Measurements from ENCODE around the gene RHBDD1. TPM values are rescaled to one million over a fixed set of nuclear protein-coding genes. Genes with fewer than 3 reads are reported as not detected.

The RHBDD1 gene
- total RNA-seq, 2 donors from 2014 or later: 35.2 to 46.2 TPM

DNA sequence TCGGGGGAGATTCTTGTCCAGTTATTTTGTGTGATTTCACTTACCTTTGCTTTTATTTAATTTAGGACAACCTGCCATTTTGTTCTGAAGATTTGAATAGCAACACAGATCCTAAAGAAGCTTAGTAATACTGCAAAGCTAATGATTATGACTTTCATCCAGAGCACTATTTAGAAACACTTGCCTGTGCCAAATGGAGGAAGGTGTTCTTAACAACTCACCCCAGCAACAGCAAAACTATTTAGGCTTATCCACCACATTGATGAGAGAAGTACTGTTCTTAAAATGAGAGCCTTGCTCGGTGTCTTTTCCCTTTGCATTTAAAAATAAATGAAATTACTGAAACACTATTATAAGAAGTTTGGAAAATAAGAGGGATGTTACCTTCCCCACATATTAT is 59.7 kb downstream of the RHBDD1 start:
- Mint-ChIP-seq H3K9me3 (no peaks in the 10 kb centered on the region), H3K4me1 (no peaks in the 10 kb centered on the region), H3K36me3 (ENCODE audit: low read depth) (peaks cover 5% of the 10 kb centered on the region), H3K4me3 (no peak overlapping the region), H3K27ac (no peak overlapping the region), H3K27me3 (ENCODE audit: insufficient read depth) (no peaks in the 10 kb centered on the region)
- H3K36me3 ChIP-seq (ENCODE audit: control insufficient read depth, insufficient read depth, low read length): no peaks in the 10 kb centered on the region
- TF ChIP-seq, protein P1, sequence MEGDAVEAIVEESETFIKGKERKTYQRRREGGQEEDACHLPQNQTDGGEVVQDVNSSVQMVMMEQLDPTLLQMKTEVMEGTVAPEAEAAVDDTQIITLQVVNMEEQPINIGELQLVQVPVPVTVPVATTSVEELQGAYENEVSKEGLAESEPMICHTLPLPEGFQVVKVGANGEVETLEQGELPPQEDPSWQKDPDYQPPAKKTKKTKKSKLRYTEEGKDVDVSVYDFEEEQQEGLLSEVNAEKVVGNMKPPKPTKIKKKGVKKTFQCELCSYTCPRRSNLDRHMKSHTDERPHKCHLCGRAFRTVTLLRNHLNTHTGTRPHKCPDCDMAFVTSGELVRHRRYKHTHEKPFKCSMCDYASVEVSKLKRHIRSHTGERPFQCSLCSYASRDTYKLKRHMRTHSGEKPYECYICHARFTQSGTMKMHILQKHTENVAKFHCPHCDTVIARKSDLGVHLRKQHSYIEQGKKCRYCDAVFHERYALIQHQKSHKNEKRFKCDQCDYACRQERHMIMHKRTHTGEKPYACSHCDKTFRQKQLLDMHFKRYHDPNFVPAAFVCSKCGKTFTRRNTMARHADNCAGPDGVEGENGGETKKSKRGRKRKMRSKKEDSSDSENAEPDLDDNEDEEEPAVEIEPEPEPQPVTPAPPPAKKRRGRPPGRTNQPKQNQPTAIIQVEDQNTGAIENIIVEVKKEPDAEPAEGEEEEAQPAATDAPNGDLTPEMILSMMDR (conservative IDR thresholded peaks at IDR 0.05): no peak
- H3K27me3 ChIP-seq (ENCODE audit: control insufficient read depth, insufficient read depth, low read length, poor library complexity, severe bottlenecking): no peaks in the 10 kb centered on the region
- H3K9me3 ChIP-seq (ENCODE audit: control insufficient read depth, low read length): no peaks in the 10 kb centered on the region
- no peaks in the 10 kb centered on the region for H3K4me1 ChIP-seq (ENCODE audit: control insufficient read depth, insufficient read depth, low read length)
- H3K27ac ChIP-seq (ENCODE audit: low read depth, low read length): no peak overlapping the region
- 84% methylated on average over 1 of the region's 2 CpGs; no CpG with 5 or more reads in 1 of the 2 experiments for WGBS, 2 experiments (ENCODE audit: insufficient coverage in 1 of 2, insufficient read length in 1 of 2)
- no peak overlapping the region for H3K4me3 ChIP-seq (ENCODE audit: low read length)
- no peak for DNase-seq
- H3K9ac ChIP-seq (ENCODE audit: extremely low read depth, low read length, poor library complexity, severe bottlenecking): no peak overlapping the region

DNA sequence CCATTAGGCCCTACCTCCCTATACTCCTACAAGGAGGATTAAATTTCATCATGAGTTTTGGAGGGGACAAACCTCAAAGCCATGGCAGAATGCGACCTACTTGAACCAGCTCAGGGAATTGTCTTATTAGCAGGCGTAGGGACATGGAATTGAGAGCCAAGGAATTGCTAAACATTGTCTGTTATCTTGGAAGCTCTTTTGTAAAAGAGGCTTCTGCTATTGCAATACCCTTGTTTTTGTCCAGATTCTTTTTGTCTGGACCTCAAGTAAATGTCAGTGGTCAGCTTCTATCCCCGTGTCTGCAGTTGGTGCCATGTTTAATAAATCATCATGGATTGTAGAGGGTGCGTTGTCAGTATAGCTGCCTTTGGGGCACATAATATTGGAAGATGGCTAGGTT is 62.3 kb downstream of the RHBDD1 start:
- no peaks in the 10 kb centered on the region for H3K9me3 Mint-ChIP-seq
- no peaks in the 10 kb centered on the region for H3K4me1 ChIP-seq (ENCODE audit: control insufficient read depth, insufficient read depth, low read length)
- H3K36me3 ChIP-seq (ENCODE audit: control insufficient read depth, insufficient read depth, low read length): no peaks in the 10 kb centered on the region
- DNase-seq: no peak
- H3K9ac ChIP-seq (ENCODE audit: extremely low read depth, low read length, poor library complexity, severe bottlenecking): no peak overlapping the region
- H3K4me3 ChIP-seq (ENCODE audit: low read length): no peak overlapping the region
- peaks cover 5% of the 10 kb centered on the region for H3K36me3 Mint-ChIP-seq (ENCODE audit: low read depth)
- no peak overlapping the region for H3K27ac ChIP-seq (ENCODE audit: low read depth, low read length)
- H3K9me3 ChIP-seq (ENCODE audit: control insufficient read depth, low read length): no peaks in the 10 kb centered on the region
- H3K4me1 Mint-ChIP-seq: no peaks in the 10 kb centered on the region
- H3K4me3 Mint-ChIP-seq: no peak overlapping the region
- no peak overlapping the region for H3K27ac Mint-ChIP-seq
- TF ChIP-seq, protein P1 (conservative IDR thresholded peaks at IDR 0.05): no peak
- no peaks in the 10 kb centered on the region for H3K27me3 Mint-ChIP-seq (ENCODE audit: insufficient read depth)
- WGBS, 2 experiments (ENCODE audit: insufficient coverage in 1 of 2, insufficient read length in 1 of 2): 88 to 95% methylated on average over 4 of the region's 4 CpGs
- no peaks in the 10 kb centered on the region for H3K27me3 ChIP-seq (ENCODE audit: control insufficient read depth, insufficient read depth, low read length, poor library complexity, severe bottlenecking)

DNA sequence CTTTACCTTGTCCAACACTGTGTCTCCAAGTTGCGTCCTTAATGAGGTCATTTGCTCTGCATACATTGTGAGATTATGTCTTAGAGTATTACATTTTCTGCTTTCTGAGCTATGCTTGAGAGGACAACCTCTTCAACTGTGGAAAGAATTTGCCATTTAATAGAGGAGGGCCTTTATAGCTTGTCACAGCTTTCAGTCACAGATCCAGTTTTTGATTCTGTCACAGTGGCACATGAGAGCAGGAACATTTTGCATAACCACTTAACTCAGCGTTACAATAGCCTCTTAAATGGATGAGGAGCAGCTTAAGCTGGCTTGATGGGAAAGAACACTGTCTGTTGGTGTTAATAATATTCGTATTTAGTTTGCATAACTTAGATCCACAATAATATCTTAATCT is 63.0 kb downstream of the RHBDD1 start:
- no peaks in the 10 kb centered on the region for H3K4me1 Mint-ChIP-seq

More for the DNA sequence above, 63.0 kb downstream of the RHBDD1 start:
- Mint-ChIP-seq H3K9me3 (no peaks in the 10 kb centered on the region), H3K36me3 (ENCODE audit: low read depth) (peaks cover 5% of the 10 kb centered on the region), H3K4me3 (no peak overlapping the region), H3K27ac (no peak overlapping the region), H3K27me3 (ENCODE audit: insufficient read depth) (no peaks in the 10 kb centered on the region)
- TF ChIP-seq, protein P1 (conservative IDR thresholded peaks at IDR 0.05): no peak
- Histone ChIP-seq H3K27me3 (ENCODE audit: control insufficient read depth, insufficient read depth, low read length, poor library complexity, severe bottlenecking) (no peaks in the 10 kb centered on the region), H3K9me3 (ENCODE audit: control insufficient read depth, low read length) (no peaks in the 10 kb centered on the region), H3K9ac (ENCODE audit: extremely low read depth, low read length, poor library complexity, severe bottlenecking) (no peak overlapping the region), H3K4me1 (ENCODE audit: control insufficient read depth, insufficient read depth, low read length) (no peaks in the 10 kb centered on the region), H3K4me3 (ENCODE audit: low read length) (no peak overlapping the region), H3K36me3 (ENCODE audit: control insufficient read depth, insufficient read depth, low read length) (no peaks in the 10 kb centered on the region), H3K27ac (ENCODE audit: low read depth, low read length) (no peak overlapping the region)
- WGBS, 2 experiments (ENCODE audit: insufficient coverage in 1 of 2, insufficient read length in 1 of 2): 96 to 100% methylated on average over 1 to 2 of the region's 3 CpGs
- no peak for DNase-seq

All from endodermal cell (in vitro differentiated cells).